Hepatocyte (in vitro differentiated cells): ENCODE data around the gene ZNF20. TPM values are rescaled to one million over a fixed set of nuclear protein-coding genes. Genes with fewer than 3 reads are reported as not detected.

Source experiments
- DNase-seq: peaks from one replicate; pipeline ENCODE4 v3.0.0-alpha.2; 2016; ENCODE audit warnings: low spot score
- H2AFZ ChIP-seq: fragments of 200-600 bp; sonication (generic); 2 replicates; pipeline ENCODE4 v1.6.0; 2016; ENCODE audit warnings: antibody characterized with exemption, mild to moderate bottlenecking
- H3K27ac ChIP-seq: fragments of 200-600 bp; sonication (generic); 2 replicates; pipeline ENCODE4 v1.5.1; 2016; ENCODE audit warnings: mild to moderate bottlenecking
- H3K27me3 ChIP-seq: fragments of 200-600 bp; sonication (generic); 2 replicates; pipeline ENCODE4 v1.6.1; 2016
- H3K36me3 ChIP-seq: fragments of 200-600 bp; sonication (generic); replicated peaks from 2 replicates; pipeline ENCODE4 v1.5.1; 2016; ENCODE audit warnings: low read depth; ENCODE audit not compliant: insufficient read depth
- H3K4me1 ChIP-seq: fragments of 200-600 bp; sonication (generic); 2 replicates; pipeline ENCODE4 v1.5.1; 2016; ENCODE audit warnings: mild to moderate bottlenecking, moderate library complexity; ENCODE audit not compliant: insufficient read depth
- H3K4me2 ChIP-seq: fragments of 200-600 bp; sonication (generic); 2 replicates; pipeline ENCODE4 v1.6.0; 2016
- H3K4me3 ChIP-seq: fragments of 200-600 bp; sonication (generic); 2 replicates; pipeline ENCODE4 v1.5.1; 2016; ENCODE audit warnings: mild to moderate bottlenecking
- H3K79me2 ChIP-seq: fragments of 200-600 bp; sonication (generic); 2 replicates; pipeline ENCODE4 v1.6.0; 2017; ENCODE audit warnings: mild to moderate bottlenecking
- H3K9me2 ChIP-seq: fragments of 200-600 bp; sonication (generic); replicated peaks from 2 replicates; pipeline ENCODE4 v1.6.0; 2017; ENCODE audit warnings: mild to moderate bottlenecking; ENCODE audit not compliant: insufficient read depth
- H3K9me3 ChIP-seq: fragments of 200-600 bp; sonication (generic); 2 replicates; pipeline ENCODE4 v1.5.1; 2016; ENCODE audit warnings: low read depth, mild to moderate bottlenecking
- H4K20me1 ChIP-seq: fragments of 200-600 bp; sonication (generic); 2 replicates; pipeline ENCODE4 v1.6.0; 2016; ENCODE audit warnings: mild to moderate bottlenecking; ENCODE audit not compliant: insufficient read depth, poor library complexity, severe bottlenecking
- EZH2 ChIP-seq: fragments of 200-600 bp; sonication (generic); IDR thresholded peaks from 2 replicates; pipeline ENCODE4 v1.6.1; 2016; ENCODE audit warnings: antibody characterized with exemption, mild to moderate bottlenecking, borderline replicate concordance
- EZH2phosphoT487 ChIP-seq: fragments of 200-600 bp; sonication (generic); IDR thresholded peaks from one replicate; pipeline ENCODE4 v1.6.1; 2018; ENCODE audit warnings: antibody characterized with exemption, mild to moderate bottlenecking, low read depth, moderate library complexity; ENCODE audit not compliant: unreplicated experiment, severe bottlenecking
- WGBS: methylation state at CpG from one replicate; pipeline ENCODE4 v1.1.6; 2016; ENCODE audit warnings: low lambda C conversion rate; ENCODE audit errors: missing lambda C conversion rate; 5-methylcytosine and 5-hydroxymethylcytosine counted together
- polyA plus RNA-seq: library from polyadenylated mRNA; unstranded; fragments of >200 nt; fragmentation: Nextera tagmentation; extraction: Ambion mirVana; gene quantifications from 2 replicates; pipeline ENCODE4 v1.2.1, GENCODE V29; 2016
- total RNA-seq: library from RNA; depleted of rRNA; stranded (reverse); fragments of >200 nt; gene quantifications from 2 replicates; pipeline ENCODE4 v1.2.3, GENCODE V29; 2014
- TF ChIP-seq, protein P1 (sequence below): fragments of 200-600 bp; sonication (generic); IDR thresholded peaks from 2 replicates; pipeline ENCODE4 v1.5.1; 2016; ENCODE audit warnings: antibody characterized with exemption, mild to moderate bottlenecking; ENCODE audit not compliant: poor library complexity

Gene ZNF20
- total and polyA plus RNA-seq, 2 experiments from 2014 or later = 1.2 to 5.3 TPM

DNA sequence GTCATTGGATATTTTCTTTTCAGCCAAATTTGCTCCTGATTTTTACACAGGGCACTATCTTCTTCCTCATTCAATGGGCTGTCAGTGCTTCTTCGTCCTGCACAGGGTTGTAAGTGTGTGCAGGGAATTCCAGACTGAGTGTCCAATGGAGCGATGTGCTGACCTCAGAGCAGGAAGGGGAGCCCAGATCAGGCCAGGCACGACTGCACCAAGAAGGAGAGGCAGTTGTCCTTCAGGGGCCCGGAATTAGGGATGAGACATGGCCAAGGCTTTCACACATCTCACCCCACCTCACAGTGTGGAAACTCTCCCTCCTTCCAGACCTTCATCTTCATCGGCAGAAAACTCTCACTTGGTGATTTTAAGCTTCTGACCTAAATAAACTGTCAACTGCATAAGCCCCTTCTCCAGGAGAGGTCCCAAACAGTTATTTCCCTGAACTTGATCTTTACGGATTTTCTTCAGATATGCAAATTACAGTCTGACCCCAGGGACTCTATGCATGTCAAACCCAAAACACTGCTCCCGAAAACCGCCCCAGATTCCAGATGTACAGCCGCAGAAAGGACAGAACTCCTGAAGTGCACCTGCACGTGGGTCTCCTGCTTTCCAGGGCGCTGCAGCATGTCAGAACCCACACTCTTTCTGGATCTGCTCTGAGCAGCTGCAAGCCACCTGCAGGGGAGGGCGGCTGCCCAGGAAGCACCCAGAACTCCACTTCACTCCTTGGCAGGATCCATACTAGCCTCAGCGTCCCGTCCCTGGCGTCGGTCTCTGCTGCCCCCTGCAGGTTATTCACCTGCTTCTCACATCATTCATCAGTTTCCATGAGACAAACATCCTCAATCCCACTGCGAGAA lies 625 bp upstream of the ZNF20 start:
- H3K4me2 ChIP-seq = peak overlapping the region; percentile 80
- DNase-seq = peak; percentile 93
- H4K20me1 ChIP-seq = no peaks in the 10 kb centered on the region
- no peaks in the 10 kb centered on the region for H3K9me2 ChIP-seq
- peaks cover 9% of the 10 kb centered on the region for H3K9me3 ChIP-seq
- H3K4me3 ChIP-seq = no peak overlapping the region
- TF ChIP-seq EZH2 = no peak
- TF ChIP-seq, protein P1, sequence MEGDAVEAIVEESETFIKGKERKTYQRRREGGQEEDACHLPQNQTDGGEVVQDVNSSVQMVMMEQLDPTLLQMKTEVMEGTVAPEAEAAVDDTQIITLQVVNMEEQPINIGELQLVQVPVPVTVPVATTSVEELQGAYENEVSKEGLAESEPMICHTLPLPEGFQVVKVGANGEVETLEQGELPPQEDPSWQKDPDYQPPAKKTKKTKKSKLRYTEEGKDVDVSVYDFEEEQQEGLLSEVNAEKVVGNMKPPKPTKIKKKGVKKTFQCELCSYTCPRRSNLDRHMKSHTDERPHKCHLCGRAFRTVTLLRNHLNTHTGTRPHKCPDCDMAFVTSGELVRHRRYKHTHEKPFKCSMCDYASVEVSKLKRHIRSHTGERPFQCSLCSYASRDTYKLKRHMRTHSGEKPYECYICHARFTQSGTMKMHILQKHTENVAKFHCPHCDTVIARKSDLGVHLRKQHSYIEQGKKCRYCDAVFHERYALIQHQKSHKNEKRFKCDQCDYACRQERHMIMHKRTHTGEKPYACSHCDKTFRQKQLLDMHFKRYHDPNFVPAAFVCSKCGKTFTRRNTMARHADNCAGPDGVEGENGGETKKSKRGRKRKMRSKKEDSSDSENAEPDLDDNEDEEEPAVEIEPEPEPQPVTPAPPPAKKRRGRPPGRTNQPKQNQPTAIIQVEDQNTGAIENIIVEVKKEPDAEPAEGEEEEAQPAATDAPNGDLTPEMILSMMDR = peak; percentile 92
- H3K36me3 ChIP-seq = peaks cover 2% of the 10 kb centered on the region
- peak overlapping the region; percentile 44 for H3K27ac ChIP-seq
- H2AFZ ChIP-seq = no peak overlapping the region
- H3K4me1 ChIP-seq = peaks cover 5% of the 10 kb centered on the region
- H3K27me3 ChIP-seq = no peaks in the 10 kb centered on the region
- H3K79me2 ChIP-seq = peaks cover 35% of the 10 kb centered on the region
- 24% methylated on average over 17 of the region's 17 CpGs for WGBS

DNA sequence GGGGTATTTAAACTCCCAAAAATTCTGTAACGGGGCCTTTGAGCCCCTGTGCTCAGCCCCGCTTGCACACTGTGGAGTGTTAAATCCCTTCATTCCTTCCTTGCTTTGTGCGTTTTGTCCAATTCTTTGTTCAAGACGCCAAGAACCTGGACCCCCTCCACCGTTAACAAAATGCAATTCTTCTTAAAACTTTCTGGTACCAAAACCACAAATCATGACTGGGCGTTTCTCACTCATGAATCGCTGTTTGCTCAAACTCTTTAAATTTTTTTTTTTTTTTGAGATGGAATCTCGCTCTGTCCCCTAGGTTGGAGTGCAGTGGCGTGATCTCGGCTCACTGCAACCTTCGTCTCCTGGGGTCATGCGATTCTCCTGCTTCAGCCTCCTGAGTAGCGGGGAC lies 881 bp downstream of the ZNF20 start:
- Histone ChIP-seq H3K36me3 (peaks cover 8% of the 10 kb centered on the region), H3K4me3 (peak overlapping the region; percentile 66), H3K79me2 (peaks cover 35% of the 10 kb centered on the region), H3K27me3 (no peaks in the 10 kb centered on the region), H3K4me2 (peak overlapping the region; percentile 85), H4K20me1 (no peaks in the 10 kb centered on the region), H3K4me1 (peaks cover 5% of the 10 kb centered on the region), H2AFZ (peak overlapping the region; percentile 80), H3K9me2 (no peaks in the 10 kb centered on the region), H3K27ac (peak overlapping the region; percentile 95), H3K9me3 (peaks cover 16% of the 10 kb centered on the region)
- no peak for DNase-seq
- WGBS = 20% methylated on average over 13 of the region's 13 CpGs
- no peak for TF ChIP-seq EZH2
- no peak for TF ChIP-seq EZH2phosphoT487
- TF ChIP-seq, protein P1 = no peak

DNA sequence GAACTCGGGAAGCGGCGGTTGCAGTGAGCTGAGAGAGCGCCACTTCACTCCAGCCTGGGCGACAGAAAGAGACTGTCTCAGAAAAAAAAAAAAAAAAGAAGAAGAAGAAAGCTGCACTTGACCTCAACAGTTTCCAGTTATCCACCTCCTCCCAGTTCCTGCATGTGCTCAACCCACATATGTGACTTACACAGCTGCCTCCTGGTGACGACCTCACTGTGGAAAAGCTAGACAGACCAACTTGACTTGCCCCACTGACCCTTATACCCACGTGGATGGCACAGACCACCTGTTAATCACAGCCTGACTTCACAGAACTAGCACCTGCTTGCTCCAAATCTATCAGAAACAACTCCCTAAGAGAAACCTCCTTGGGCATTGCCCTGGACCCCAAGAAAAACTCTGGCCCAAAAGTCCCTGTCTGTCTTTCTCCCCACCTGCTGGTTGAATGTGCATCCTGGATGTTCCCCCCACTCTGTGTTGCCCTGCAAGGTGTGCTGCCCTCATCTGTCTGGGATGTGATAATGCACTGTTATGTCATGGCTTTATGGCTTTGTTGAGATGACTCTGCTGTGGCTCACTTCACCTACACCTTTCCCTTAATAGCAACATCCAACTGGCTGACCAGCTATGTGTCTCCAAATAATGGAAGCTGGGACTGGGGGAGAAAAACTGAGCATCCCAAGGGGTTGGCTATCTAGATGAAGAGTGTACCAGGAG lies 2.8 kb downstream of the ZNF20 start:
- Histone ChIP-seq H2AFZ (no peak overlapping the region), H3K9me2 (no peaks in the 10 kb centered on the region), H3K27ac (no peak overlapping the region), H3K36me3 (peaks cover 14% of the 10 kb centered on the region), H3K4me3 (no peak overlapping the region), H4K20me1 (no peaks in the 10 kb centered on the region), H3K79me2 (peaks cover 35% of the 10 kb centered on the region), H3K4me1 (peaks cover 5% of the 10 kb centered on the region), H3K27me3 (no peaks in the 10 kb centered on the region), H3K4me2 (no peak overlapping the region), H3K9me3 (peaks cover 35% of the 10 kb centered on the region)
- TF ChIP-seq EZH2phosphoT487 (no peak), EZH2 (no peak)
- TF ChIP-seq, protein P1 = no peak
- WGBS = 82% methylated on average over 6 of the region's 7 CpGs
- no peak for DNase-seq
